ENCODE results near the gene FAM118B. TPM values are rescaled to one million over a fixed set of nuclear protein-coding genes. Genes with fewer than 3 reads are reported as not detected.

Gene FAM118B
- total and polyA plus RNA-seq, 2 donors (not counting 1 experiment from before 2014, with no cell fraction given), result 21.0 to 30.3 TPM

- TF ChIP-seq EZH2 (IDR thresholded peaks at IDR 0.05; ENCODE audit: low read length, missing control alignments) (no peak), CTCF (conservative IDR thresholded peaks at IDR 0.05 in 1 of 2, IDR thresholded peaks at IDR 0.05 in 1 of 2; ENCODE audit: low read depth in 1 of 2, low read length in 2 of 2) (no peak)
- H2AFZ ChIP-seq (ENCODE audit: low read length), result no peak overlapping the region
Measured at GRCh38 chr11:126256216-126256615, 44.6 kb downstream of the FAM118B start.

GRCh38 chr11:126257144-126257543 lies 45.6 kb downstream of the FAM118B start:
- no peak overlapping the region for H3K9ac ChIP-seq (ENCODE audit: insufficient read depth, low read length)
- TF ChIP-seq CTCF (conservative IDR thresholded peaks at IDR 0.05 in 1 of 2, IDR thresholded peaks at IDR 0.05 in 1 of 2; ENCODE audit: low read depth in 1 of 2, low read length in 2 of 2), result no peak
- TF ChIP-seq EZH2 (IDR thresholded peaks at IDR 0.05; ENCODE audit: low read length, missing control alignments), result no peak
- H3K27me3 ChIP-seq (ENCODE audit: control insufficient read depth, insufficient read depth, low read length), result no peaks in the 10 kb centered on the region
- no peak overlapping the region for H3K4me2 ChIP-seq (ENCODE audit: extremely low read depth, insufficient read depth, low read length)
- DNase-seq (ENCODE audit: low read depth in 2 of 2), result no peak
- H3K36me3 ChIP-seq (ENCODE audit: control insufficient read depth, insufficient read depth, low read length), result peaks cover 14% of the 10 kb centered on the region
- H3K79me2 ChIP-seq (ENCODE audit: control insufficient read depth, insufficient read depth, low read length), result no peaks in the 10 kb centered on the region
- H3K9me3 ChIP-seq (ENCODE audit: control insufficient read depth, insufficient read depth, low read depth, low read length), result no peaks in the 10 kb centered on the region
- peaks cover 3% of the 10 kb centered on the region for H3K4me1 ChIP-seq (ENCODE audit: control insufficient read depth, extremely low read depth, insufficient read depth, low read length)
- H4K20me1 ChIP-seq (ENCODE audit: control insufficient read depth, extremely low read depth, insufficient read depth, low read length), result no peaks in the 10 kb centered on the region
- no peak overlapping the region for H3K4me3 ChIP-seq (replicated peaks in 1 of 4; ENCODE audit: control extremely low read depth in 1 of 4, insufficient read depth in 1 of 4, low read depth in 3 of 4, low read length in 4 of 4)
- no peak overlapping the region for H2AFZ ChIP-seq (ENCODE audit: low read length)
- no peak overlapping the region for H3K27ac ChIP-seq (ENCODE audit: insufficient read depth, low read length)

More at GRCh38 chr11:126256216-126256615, 44.6 kb downstream of the FAM118B start:
- Histone ChIP-seq H3K79me2 (ENCODE audit: control insufficient read depth, insufficient read depth, low read length) (no peaks in the 10 kb centered on the region), H3K27ac (ENCODE audit: insufficient read depth, low read length) (no peak overlapping the region), H3K4me2 (ENCODE audit: extremely low read depth, insufficient read depth, low read length) (no peak overlapping the region), H3K4me1 (ENCODE audit: control insufficient read depth, extremely low read depth, insufficient read depth, low read length) (peaks cover 3% of the 10 kb centered on the region), H3K27me3 (ENCODE audit: control insufficient read depth, insufficient read depth, low read length) (no peaks in the 10 kb centered on the region), H3K4me3 (replicated peaks in 1 of 4; ENCODE audit: control extremely low read depth in 1 of 4, insufficient read depth in 1 of 4, low read depth in 3 of 4, low read length in 4 of 4) (no peak overlapping the region), H4K20me1 (ENCODE audit: control insufficient read depth, extremely low read depth, insufficient read depth, low read length) (no peaks in the 10 kb centered on the region), H3K36me3 (ENCODE audit: control insufficient read depth, insufficient read depth, low read length) (peaks cover 12% of the 10 kb centered on the region), H3K9me3 (ENCODE audit: control insufficient read depth, insufficient read depth, low read depth, low read length) (no peaks in the 10 kb centered on the region), H3K9ac (ENCODE audit: insufficient read depth, low read length) (no peak overlapping the region)
- no peak for DNase-seq (ENCODE audit: low read depth in 2 of 2)

GRCh38 chr11:126257764-126258163 lies 46.2 kb downstream of the FAM118B start:
- H3K27me3 ChIP-seq (ENCODE audit: control insufficient read depth, insufficient read depth, low read length), result no peaks in the 10 kb centered on the region
- H3K4me2 ChIP-seq (ENCODE audit: extremely low read depth, insufficient read depth, low read length), result no peak overlapping the region
- H3K79me2 ChIP-seq (ENCODE audit: control insufficient read depth, insufficient read depth, low read length), result no peaks in the 10 kb centered on the region
- no peak overlapping the region for H3K27ac ChIP-seq (ENCODE audit: insufficient read depth, low read length)
- peaks cover 3% of the 10 kb centered on the region for H3K4me1 ChIP-seq (ENCODE audit: control insufficient read depth, extremely low read depth, insufficient read depth, low read length)
- no peak overlapping the region for H3K9ac ChIP-seq (ENCODE audit: insufficient read depth, low read length)
- DNase-seq (ENCODE audit: low read depth in 2 of 2), result peak; percentile 35 to 78
- H3K9me3 ChIP-seq (ENCODE audit: control insufficient read depth, insufficient read depth, low read depth, low read length), result no peaks in the 10 kb centered on the region
- no peak overlapping the region for H3K4me3 ChIP-seq (replicated peaks in 1 of 4; ENCODE audit: control extremely low read depth in 1 of 4, insufficient read depth in 1 of 4, low read depth in 3 of 4, low read length in 4 of 4)
- no peak for TF ChIP-seq CTCF (conservative IDR thresholded peaks at IDR 0.05 in 1 of 2, IDR thresholded peaks at IDR 0.05 in 1 of 2; ENCODE audit: low read depth in 1 of 2, low read length in 2 of 2)
- no peak overlapping the region for H2AFZ ChIP-seq (ENCODE audit: low read length)
- no peaks in the 10 kb centered on the region for H4K20me1 ChIP-seq (ENCODE audit: control insufficient read depth, extremely low read depth, insufficient read depth, low read length)
- H3K36me3 ChIP-seq (ENCODE audit: control insufficient read depth, insufficient read depth, low read length), result peaks cover 13% of the 10 kb centered on the region
